ENCODE results near the gene MEA1.

GRCh38 chr6:42967228-42967627, 46.5 kb downstream of the MEA1 start:
- TF ChIP-seq CTCF (IDR thresholded peaks at IDR 0.05) (no peak), POLR2A (IDR thresholded peaks at IDR 0.05) (no peak), EP300 (IDR thresholded peaks at IDR 0.05; ENCODE audit: low read depth) (no peak)

All from transverse colon (tissue), 3 donors.